Stimulated activated CD8-positive, alpha-beta memory T cell treated with anti-CD3 and anti-CD28 coated beads, Interleukin-12 subunit alpha, Interleukin-12 subunit beta, amount 100 ng/mL, for 1 hour (primary cell): ENCODE data around the gene PNKD.
"Not testable (repeated sequence)": the region's sequence is repeated elsewhere in the genome, so short reads cannot be mapped to it uniquely, and the experiment has no call there.

Experiments used
- DNase-seq: peaks from one replicate; pipeline ENCODE4 v3.0.0-alpha.2; 2020; ENCODE audit warnings: low read depth

Gene PNKD

DNA sequence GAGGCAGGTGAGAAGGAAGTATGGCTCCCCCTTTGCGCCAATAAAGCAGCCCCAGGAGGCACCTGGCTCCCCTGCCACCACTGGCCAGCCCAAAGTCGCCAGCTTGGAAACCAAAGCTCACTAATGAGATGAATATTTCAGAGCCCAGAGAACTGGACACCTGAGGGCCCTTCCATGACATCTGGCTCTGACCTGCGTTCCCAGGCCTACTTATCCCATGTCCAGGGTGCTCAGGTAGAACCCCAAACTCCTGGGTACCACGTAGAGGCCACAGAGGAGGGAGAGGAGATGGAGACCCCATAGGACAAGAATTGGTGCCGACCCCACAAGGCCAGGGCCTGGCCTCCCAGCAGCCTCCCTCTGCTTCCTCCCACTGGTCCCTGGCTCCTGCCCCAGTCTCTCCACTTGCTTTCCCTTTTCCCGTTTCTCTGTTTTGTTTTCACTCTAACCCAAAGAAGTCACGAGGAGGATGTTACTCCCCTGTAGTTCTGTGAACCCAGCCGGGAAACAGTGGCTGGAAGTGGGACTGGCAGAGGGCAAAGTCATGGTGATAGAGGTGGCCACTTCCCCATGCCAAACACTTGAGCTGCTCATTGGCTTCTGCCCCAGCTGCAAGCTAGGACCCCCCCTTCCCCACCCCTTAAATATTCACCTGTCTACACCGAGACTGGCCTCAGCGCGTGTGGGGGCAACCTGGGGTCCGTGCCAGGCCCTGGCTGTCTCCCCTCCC is 21.2 kb downstream of the PNKD start:
- no peak for DNase-seq

DNA sequence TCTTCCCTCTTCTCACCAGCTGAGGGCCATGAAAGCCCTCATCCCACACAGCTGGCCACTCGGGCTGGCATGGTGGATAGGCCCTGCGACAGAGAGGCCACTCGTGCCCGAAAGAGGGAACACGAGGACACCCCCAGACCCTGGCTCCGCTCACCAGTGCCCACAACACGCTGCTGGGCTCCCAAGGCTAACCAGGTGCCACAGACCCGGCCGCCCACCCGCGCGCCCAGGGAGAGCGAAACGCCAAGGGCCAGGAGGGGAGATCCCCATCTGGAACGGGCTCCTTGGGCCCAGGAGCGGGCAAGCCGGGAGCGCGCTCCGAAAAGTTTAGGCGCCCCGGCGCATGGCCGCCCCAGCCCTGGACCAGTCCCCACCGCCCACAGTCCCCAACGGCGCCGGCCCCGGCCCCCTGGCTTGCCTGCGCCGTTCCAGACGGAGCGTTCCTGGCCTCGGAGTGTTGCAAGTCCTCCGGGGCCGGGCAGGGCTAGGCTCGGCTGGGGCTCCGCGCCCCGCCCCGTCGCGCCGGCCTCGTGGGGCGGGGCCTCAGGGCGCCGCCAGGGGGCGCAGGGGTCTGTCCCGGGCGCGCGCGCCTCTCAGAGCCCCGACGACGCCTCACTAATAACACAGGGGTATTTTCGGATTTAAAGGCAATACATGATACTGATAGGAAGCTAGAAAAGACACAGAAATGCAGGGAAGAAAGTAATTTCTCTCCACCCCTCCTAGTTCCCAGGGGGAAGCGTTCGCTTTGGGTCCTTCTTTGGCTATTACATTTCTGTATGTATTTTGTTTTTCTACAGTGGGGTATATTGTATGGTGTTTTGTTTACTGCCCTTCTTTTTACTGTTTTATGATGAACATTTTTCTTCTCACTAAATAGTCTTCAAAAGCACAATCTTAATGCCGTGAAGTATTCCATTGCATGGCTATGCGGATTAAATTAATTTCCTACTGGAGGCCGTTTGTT is 22.0 kb downstream of the PNKD start, which contains the start of gene TMBIM1:
TMBIM1 (minus strand) TSS at position 456 of the 967 bp plus-strand sequence. CDS start 10,362 bp downstream, outside the sequence.
- peak; percentile 63 for DNase-seq

GRCh38 chr2:218293715-218294429 is 23.6 kb downstream of the PNKD start:
- DNase-seq, result no peak

- DNase-seq, result no peak
Observed at GRCh38 chr2:218294430-218295022, 24.2 kb downstream of the PNKD start.

- no peak for DNase-seq
Observed at GRCh38 chr2:218295029-218295428, 24.7 kb downstream of the PNKD start.

GRCh38 chr2:218296200-218296599 is 25.9 kb downstream of the PNKD start:
- DNase-seq, result no peak

DNA sequence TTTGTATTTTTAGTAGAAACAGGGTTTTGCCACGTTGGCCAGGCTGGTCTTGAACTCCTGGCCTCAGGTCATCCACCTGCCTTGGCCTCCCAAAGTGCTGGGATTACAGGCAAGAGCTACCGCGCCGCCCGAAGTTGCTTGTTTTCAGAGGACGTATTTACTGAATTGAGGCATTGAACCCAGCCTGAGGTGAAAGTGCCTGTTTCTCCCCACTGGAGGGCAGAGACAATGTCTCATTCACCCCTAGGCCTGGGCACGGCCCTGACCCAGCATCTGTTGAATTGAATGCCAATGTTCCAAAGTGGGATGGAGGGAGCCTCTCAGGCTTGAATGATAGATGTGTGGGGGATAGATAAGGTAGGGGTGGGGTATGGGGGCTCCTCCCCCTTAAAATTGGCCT is 26.5 kb downstream of the PNKD start:
- no peak for DNase-seq

GRCh38 chr2:218298314-218298875 is 28.1 kb downstream of the PNKD start:
- no peak for DNase-seq

DNA sequence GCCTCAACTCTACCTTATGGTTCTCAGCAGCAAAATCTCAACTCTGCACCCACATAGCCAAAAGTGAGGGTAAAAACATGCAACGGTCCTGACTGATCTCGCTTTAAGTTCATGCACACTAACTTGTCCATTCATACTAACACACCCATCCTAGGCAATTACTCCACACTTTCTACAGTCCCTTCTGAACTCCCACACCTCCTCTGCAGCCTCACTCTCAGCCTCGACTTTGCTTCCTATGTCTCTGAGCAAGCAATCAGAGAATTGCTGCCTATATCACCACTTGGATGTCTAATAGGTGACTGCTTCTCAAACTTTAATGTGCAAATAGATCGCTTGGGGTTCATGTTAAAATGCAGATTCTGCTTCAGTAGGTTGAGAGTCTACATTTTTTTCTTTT is 29.8 kb downstream of the PNKD start:
- no peak for DNase-seq

DNA sequence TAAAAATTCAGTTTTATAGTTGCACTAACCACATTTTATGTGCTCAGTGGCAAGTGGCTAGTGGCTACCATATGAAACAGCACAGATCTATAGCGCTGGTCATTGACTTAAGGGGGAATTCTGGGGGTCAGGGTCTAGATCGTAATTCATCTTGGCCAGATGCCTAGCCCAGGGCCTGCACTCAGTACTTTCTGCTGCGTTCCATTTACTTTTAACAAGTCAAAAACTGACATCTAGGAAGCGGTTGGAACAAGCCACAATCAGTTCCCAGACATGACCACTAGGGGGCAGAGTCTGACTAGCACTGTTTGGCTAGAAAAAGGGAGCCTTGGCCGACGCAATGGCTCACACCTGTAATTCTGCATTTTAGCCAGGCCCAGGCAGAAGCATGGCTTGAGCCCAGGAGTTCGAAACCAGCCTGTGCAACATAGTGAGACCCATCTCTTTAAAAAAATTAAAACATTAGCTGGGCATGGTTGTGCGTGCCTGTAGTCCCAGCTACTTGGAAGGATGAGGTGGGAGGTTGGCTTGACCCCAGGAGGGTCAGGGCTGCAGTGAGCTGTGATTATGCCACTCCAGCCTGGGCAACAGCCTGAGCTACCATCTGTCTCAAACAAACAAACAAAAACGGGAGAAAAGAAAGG is 31.0 kb downstream of the PNKD start:
- DNase-seq, result peak; percentile 82

GRCh38 chr2:218305383-218305782 is 35.1 kb downstream of the PNKD start:
- DNase-seq, result no peak

DNA sequence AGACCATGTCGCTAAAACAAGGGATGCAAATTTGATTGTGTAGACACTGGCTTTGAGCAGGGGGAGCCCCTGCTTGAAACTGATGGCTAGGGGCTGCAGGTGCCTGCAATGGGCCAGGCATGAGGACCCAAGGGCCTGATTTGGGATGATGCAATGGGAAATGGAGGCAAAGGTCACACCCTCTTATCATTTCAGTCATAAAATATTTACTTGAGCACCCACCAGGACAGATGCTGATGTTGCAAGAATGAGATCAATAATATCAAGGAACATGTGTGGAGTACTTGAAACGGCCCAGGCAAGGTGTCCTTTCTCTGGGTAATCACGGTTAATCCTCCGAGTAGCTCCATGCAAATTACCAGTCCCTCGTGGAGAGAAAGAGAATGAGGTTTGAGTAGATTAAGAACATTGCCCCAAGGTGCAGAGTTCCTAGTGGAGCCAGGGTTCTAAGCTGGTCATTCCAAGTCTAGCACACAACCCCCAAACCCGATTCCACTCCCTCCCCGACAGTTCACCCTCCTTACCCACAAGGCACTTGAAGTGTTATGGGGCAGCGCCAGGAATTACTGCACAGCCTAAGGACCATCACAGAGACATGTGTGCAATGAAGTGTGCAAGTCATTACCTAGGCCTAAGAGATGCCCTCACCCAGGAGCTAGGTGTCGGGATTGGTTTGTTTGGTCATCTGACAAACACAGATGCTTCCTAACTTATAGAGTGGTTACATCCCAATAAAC is 36.0 kb downstream of the PNKD start:
- DNase-seq, result no peak

GRCh38 chr2:218307415-218308090 is 37.2 kb downstream of the PNKD start:
- no peak for DNase-seq

DNA sequence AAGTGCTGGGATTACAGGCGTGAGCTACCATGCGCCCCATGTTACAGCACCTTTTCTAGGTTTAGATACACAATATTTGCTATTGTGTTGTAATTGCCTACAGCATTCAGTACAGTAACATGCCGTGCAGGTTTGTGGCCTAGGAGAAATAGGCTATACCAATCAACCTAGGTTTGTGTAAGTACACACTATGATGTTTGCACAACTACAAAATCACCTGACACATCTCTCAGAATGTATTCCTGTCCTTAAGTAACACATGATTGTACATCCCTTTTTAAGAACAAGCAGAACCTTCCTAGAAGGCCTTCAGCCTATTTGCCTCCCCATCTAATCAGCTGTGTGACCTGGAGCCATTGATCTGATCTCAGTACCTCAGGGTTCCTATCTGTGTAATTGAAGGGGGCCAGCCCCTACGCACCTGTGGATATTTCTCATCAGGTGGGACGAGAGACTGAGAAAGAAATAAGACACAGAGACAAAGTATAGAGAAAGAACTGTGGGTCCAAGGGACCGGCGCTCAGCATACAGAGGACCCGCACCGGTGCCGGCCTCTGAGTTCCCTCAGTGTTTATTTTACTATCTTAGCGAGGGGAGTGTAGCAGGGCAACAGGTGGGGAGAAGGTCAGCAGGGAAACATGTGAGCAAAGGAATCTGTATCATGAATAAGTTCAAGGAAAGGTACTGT is 40.7 kb downstream of the PNKD start:
- DNase-seq, result no peak

GRCh38 chr2:218311541-218312266 is 41.4 kb downstream of the PNKD start:
- DNase-seq, result not testable (repeated sequence)

DNA sequence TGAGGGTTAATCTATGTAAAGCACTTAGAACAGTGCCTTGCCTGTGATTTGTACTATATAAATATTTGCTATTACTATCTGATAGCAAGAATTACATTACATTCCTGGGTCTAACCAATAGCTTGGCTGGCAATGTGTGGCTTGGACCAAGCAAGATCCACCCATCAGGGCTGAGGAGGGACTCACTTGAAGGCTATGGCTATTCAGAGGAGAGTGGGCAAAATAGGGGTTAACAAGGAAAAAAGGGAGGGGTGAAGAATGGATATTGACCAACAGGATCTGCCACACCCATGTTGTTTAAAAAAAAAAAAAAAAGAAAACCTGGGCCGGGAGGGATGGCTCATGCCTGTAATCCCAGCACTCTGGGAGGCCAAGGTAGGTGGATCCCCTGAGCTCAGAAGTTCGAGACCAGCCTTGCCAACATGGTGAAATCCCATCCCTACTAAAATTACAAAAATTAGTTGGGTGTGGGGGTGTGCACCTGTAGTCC is 42.0 kb downstream of the PNKD start:
- no peak for DNase-seq

DNA sequence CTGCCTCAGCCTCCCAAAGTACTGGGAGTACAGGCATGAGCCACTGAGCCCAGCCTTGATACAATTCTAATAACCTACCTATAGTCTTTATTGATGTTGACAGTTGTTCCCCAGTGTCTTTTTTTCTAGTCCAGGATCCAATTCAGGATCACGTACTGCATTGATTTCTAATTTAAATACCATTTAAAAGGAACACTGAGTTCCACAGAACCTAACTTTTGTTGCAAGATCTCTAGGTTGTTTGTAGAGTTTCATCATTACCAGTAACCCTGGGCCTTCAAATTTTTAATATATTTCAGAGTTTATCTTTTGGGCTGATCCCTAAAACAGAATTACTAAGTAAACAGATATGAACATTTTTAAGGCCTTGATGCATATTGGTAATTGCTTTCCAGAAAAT is 43.0 kb downstream of the PNKD start:
- no peak for DNase-seq

DNA sequence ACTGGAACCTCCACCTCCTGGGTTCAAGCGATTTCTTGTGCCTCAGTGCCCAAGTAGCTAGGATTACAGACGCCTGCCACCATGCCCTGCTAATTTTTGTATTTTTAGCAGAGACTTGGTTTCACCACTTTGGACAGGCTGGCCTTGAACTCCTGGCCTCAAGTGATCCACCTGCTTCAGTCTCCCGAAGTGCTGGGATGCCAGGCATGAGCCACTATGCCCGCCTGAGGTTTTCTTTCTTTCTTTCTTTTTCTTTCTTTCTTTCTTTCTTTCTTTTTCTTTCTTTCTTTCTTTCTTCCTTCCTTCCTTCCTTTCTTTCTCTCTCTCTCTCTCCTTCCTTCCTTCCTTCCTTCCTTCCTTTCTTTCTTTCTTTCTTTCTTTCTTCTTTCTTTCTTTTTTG is 44.4 kb downstream of the PNKD start:
- DNase-seq, result not testable (repeated sequence)
